ENCODE data around the gene KCTD3. TPM values are rescaled to one million over a fixed set of nuclear protein-coding genes. Genes with fewer than 3 reads are reported as not detected.

Gene KCTD3
- total RNA-seq, 2 experiments from 2014 or later: 3.3 to 3.9 TPM

- Mint-ChIP-seq H3K4me3 (no peak overlapping the region), H3K9me3 (no peaks in the 10 kb centered on the region), H3K27me3 (peaks cover 19% of the 10 kb centered on the region), H3K27ac (no peak overlapping the region), H3K4me1 (peaks cover 15% of the 10 kb centered on the region), H3K36me3 (no peaks in the 10 kb centered on the region)
- DNase-seq (no peak), ATAC-seq (ENCODE audit: low read depth) (no peak)
- POLR2A ChIA-PET: no interaction called here
Observed at GRCh38 chr1:215569986-215570824, 3.1 kb downstream of the KCTD3 start.

GRCh38 chr1:215581896-215582295 lies 14.8 kb downstream of the KCTD3 start:
- peaks cover 3% of the 10 kb centered on the region for H3K9me3 Mint-ChIP-seq
- H3K27ac Mint-ChIP-seq: no peak overlapping the region
- no peaks in the 10 kb centered on the region for H3K4me1 Mint-ChIP-seq
- H3K27me3 Mint-ChIP-seq: no peaks in the 10 kb centered on the region
- POLR2A ChIA-PET: no interaction called here
- H3K4me3 Mint-ChIP-seq: no peak overlapping the region
- ATAC-seq (ENCODE audit: low read depth) (no peak), DNase-seq (no peak)
- H3K36me3 Mint-ChIP-seq: peaks cover 11% of the 10 kb centered on the region

GRCh38 chr1:215583185-215583749 lies 16.2 kb downstream of the KCTD3 start:
- DNase-seq (no peak), ATAC-seq (ENCODE audit: low read depth) (no peak)
- Mint-ChIP-seq H3K36me3 (peaks cover 11% of the 10 kb centered on the region), H3K4me3 (no peak overlapping the region), H3K4me1 (no peaks in the 10 kb centered on the region), H3K9me3 (peaks cover 3% of the 10 kb centered on the region), H3K27ac (no peak overlapping the region), H3K27me3 (no peaks in the 10 kb centered on the region)
- POLR2A ChIA-PET: no interaction called here

- DNase-seq: no peak
- H3K4me1 Mint-ChIP-seq: no peaks in the 10 kb centered on the region
- H3K9me3 Mint-ChIP-seq: peaks cover 3% of the 10 kb centered on the region
- no peaks in the 10 kb centered on the region for H3K27me3 Mint-ChIP-seq
- peaks cover 11% of the 10 kb centered on the region for H3K36me3 Mint-ChIP-seq
- POLR2A ChIA-PET: no interaction called here
- no peak overlapping the region for H3K4me3 Mint-ChIP-seq
- ATAC-seq (ENCODE audit: low read depth): no peak
- H3K27ac Mint-ChIP-seq: no peak overlapping the region
Observed at GRCh38 chr1:215584389-215584788, 17.3 kb downstream of the KCTD3 start.

GRCh38 chr1:215589650-215590435 lies 22.7 kb downstream of the KCTD3 start:
- peaks cover 6% of the 10 kb centered on the region for H3K4me1 Mint-ChIP-seq
- no peak overlapping the region for H3K27ac Mint-ChIP-seq
- H3K36me3 Mint-ChIP-seq: peaks cover 7% of the 10 kb centered on the region
- ATAC-seq (ENCODE audit: low read depth) (no peak), DNase-seq (no peak)
- POLR2A ChIA-PET: no interaction called here
- no peaks in the 10 kb centered on the region for H3K9me3 Mint-ChIP-seq
- no peaks in the 10 kb centered on the region for H3K27me3 Mint-ChIP-seq
- no peak overlapping the region for H3K4me3 Mint-ChIP-seq

GRCh38 chr1:215590779-215591491 lies 23.8 kb downstream of the KCTD3 start:
- no peaks in the 10 kb centered on the region for H3K27me3 Mint-ChIP-seq
- no peak overlapping the region for H3K27ac Mint-ChIP-seq
- no peak for DNase-seq
- no peak overlapping the region for H3K4me3 Mint-ChIP-seq
- POLR2A ChIA-PET: no interaction called here
- H3K9me3 Mint-ChIP-seq: no peaks in the 10 kb centered on the region
- ATAC-seq (ENCODE audit: low read depth): no peak
- peaks cover 5% of the 10 kb centered on the region for H3K36me3 Mint-ChIP-seq
- H3K4me1 Mint-ChIP-seq: peaks cover 6% of the 10 kb centered on the region

- Mint-ChIP-seq H3K4me3 (no peak overlapping the region), H3K36me3 (peaks cover 3% of the 10 kb centered on the region), H3K9me3 (no peaks in the 10 kb centered on the region), H3K27me3 (no peaks in the 10 kb centered on the region), H3K27ac (no peak overlapping the region), H3K4me1 (peaks cover 6% of the 10 kb centered on the region)
- DNase-seq: no peak
- POLR2A ChIA-PET: interaction anchor here (1.0 kb wide), 1 partner anchor 27 kb away, joined by 3 read pairs; the partner anchor contains the start of gene KCTD3
- ATAC-seq (ENCODE audit: low read depth): no peak
Observed at GRCh38 chr1:215594640-215595039, 27.5 kb downstream of the KCTD3 start.

GRCh38 chr1:215595231-215595630 lies 28.1 kb downstream of the KCTD3 start:
- Mint-ChIP-seq H3K4me1 (peaks cover 6% of the 10 kb centered on the region), H3K27me3 (no peaks in the 10 kb centered on the region), H3K9me3 (no peaks in the 10 kb centered on the region), H3K4me3 (no peak overlapping the region), H3K27ac (no peak overlapping the region), H3K36me3 (peaks cover 4% of the 10 kb centered on the region)
- POLR2A ChIA-PET: no interaction called here
- ATAC-seq (ENCODE audit: low read depth): no peak
- DNase-seq: no peak

- Mint-ChIP-seq H3K9me3 (no peaks in the 10 kb centered on the region), H3K36me3 (peaks cover 5% of the 10 kb centered on the region), H3K27ac (no peak overlapping the region), H3K27me3 (no peaks in the 10 kb centered on the region), H3K4me1 (peaks cover 1% of the 10 kb centered on the region), H3K4me3 (no peak overlapping the region)
- no peak for DNase-seq
- POLR2A ChIA-PET: no interaction called here
- ATAC-seq (ENCODE audit: low read depth): no peak
Observed at GRCh38 chr1:215597961-215598360, 30.9 kb downstream of the KCTD3 start.

GRCh38 chr1:215599418-215600074 lies 32.4 kb downstream of the KCTD3 start:
- ATAC-seq (ENCODE audit: low read depth): no peak
- Mint-ChIP-seq H3K27me3 (no peaks in the 10 kb centered on the region), H3K4me3 (no peak overlapping the region), H3K36me3 (peaks cover 5% of the 10 kb centered on the region), H3K9me3 (no peaks in the 10 kb centered on the region), H3K27ac (no peak overlapping the region), H3K4me1 (no peaks in the 10 kb centered on the region)
- no peak for DNase-seq
- POLR2A ChIA-PET: no interaction called here

- DNase-seq: no peak
- Mint-ChIP-seq H3K27me3 (no peaks in the 10 kb centered on the region), H3K4me3 (no peak overlapping the region), H3K36me3 (peaks cover 5% of the 10 kb centered on the region), H3K4me1 (no peaks in the 10 kb centered on the region), H3K9me3 (no peaks in the 10 kb centered on the region), H3K27ac (no peak overlapping the region)
- no peak for ATAC-seq (ENCODE audit: low read depth)
- POLR2A ChIA-PET: no interaction called here
Observed at GRCh38 chr1:215600258-215600792, 33.2 kb downstream of the KCTD3 start.

GRCh38 chr1:215600867-215601266 lies 33.8 kb downstream of the KCTD3 start:
- no peaks in the 10 kb centered on the region for H3K27me3 Mint-ChIP-seq

GRCh38 chr1:215601276-215601675 lies 34.2 kb downstream of the KCTD3 start:
- POLR2A ChIA-PET: no interaction called here
- peaks cover 5% of the 10 kb centered on the region for H3K36me3 Mint-ChIP-seq
- no peak for DNase-seq

More at GRCh38 chr1:215600867-215601266, 33.8 kb downstream of the KCTD3 start:
- H3K27ac Mint-ChIP-seq: no peak overlapping the region
- H3K4me1 Mint-ChIP-seq: no peaks in the 10 kb centered on the region
- POLR2A ChIA-PET: no interaction called here
- no peak for DNase-seq
- no peak for ATAC-seq (ENCODE audit: low read depth)
- no peak overlapping the region for H3K4me3 Mint-ChIP-seq
- H3K9me3 Mint-ChIP-seq: no peaks in the 10 kb centered on the region
- peaks cover 5% of the 10 kb centered on the region for H3K36me3 Mint-ChIP-seq

More at GRCh38 chr1:215601276-215601675, 34.2 kb downstream of the KCTD3 start:
- no peak overlapping the region for H3K27ac Mint-ChIP-seq
- H3K27me3 Mint-ChIP-seq: no peaks in the 10 kb centered on the region
- H3K4me3 Mint-ChIP-seq: no peak overlapping the region
- H3K9me3 Mint-ChIP-seq: no peaks in the 10 kb centered on the region
- H3K4me1 Mint-ChIP-seq: no peaks in the 10 kb centered on the region
- no peak for ATAC-seq (ENCODE audit: low read depth)

Data from activated naive CD8-positive, alpha-beta T cell treated with anti-CD3 and anti-CD28 coated beads, Interleukin-2, amount 10 ng/mL, durations not matched to agents 7 days and 5 days (primary cell).